Ovary (tissue), 9 donors: ENCODE data around the gene CC2D1A. TPM values are rescaled to one million over a fixed set of nuclear protein-coding genes. Genes with fewer than 3 reads are reported as not detected.

ENCODE experiments used
- DNase-seq, 5 donors: peaks; one replicate each; pipeline ENCODE4 v3.0.0-alpha.2; 2019 to 2020
- H3K27ac ChIP-seq, 2 donors: fragments of 200-600 bp; one replicate each; pipeline versions ENCODE4 v1.5.1 to v1.8.0; 2019 to 2022
- H3K27me3 ChIP-seq: fragments of 200-600 bp; one replicate; pipeline ENCODE4 v1.8.0; 2022
- H3K36me3 ChIP-seq: fragments of 200-600 bp; sonication (generic); one replicate; pipeline ENCODE4 v1.5.1; 2019
- H3K4me1 ChIP-seq: one replicate; pipeline ENCODE4 v1.8.1; 2013; ENCODE audit warnings: mild to moderate bottlenecking, moderate library complexity; ENCODE audit not compliant: insufficient read depth
- H3K4me3 ChIP-seq: fragments of 200-600 bp; sonication (generic); one replicate; pipeline ENCODE4 v1.5.1; 2017
- H3K9me3 ChIP-seq, 2 donors: fragments of 200-600 bp in 1 of 2; sonication (generic) in 1 of 2; one replicate each; pipeline versions ENCODE4 v1.5.1 to v1.8.1; 2013 to 2019; ENCODE audit warnings: mild to moderate bottlenecking in 1 of 2, moderate library complexity in 1 of 2
- CTCF ChIP-seq, 3 donors: fragments of 450-650 bp in 2 of 3; fragments of 200-600 bp in 1 of 3; IDR thresholded peaks; one replicate each; pipeline versions ENCODE4 v1.5.1 to v1.8.0; 2016 to 2022; ENCODE audit warnings: antibody characterized with exemption in 3 of 3, mild to moderate bottlenecking in 1 of 3
- EP300 ChIP-seq: sonication (generic); formaldehyde crosslinking; IDR thresholded peaks from one replicate; pipeline ENCODE4 v1.6.1; 2017; ENCODE audit warnings: antibody characterized with exemption
- POLR2A ChIP-seq: fragments of 450-650 bp; IDR thresholded peaks from one replicate; pipeline ENCODE4 v1.6.1; 2017; ENCODE audit warnings: antibody characterized with exemption, mild to moderate bottlenecking, moderate library complexity
- WGBS, 3 donors: extraction: QIAGEN DNeasy Blood & Tissue Kit in 1 of 3; methylation state at CpG; one replicate each; pipeline versions ENCODE4 v1.1.5 to v1.1.7; 2013 to 2017; 5-methylcytosine and 5-hydroxymethylcytosine counted together
- intact Hi-C, 4 donors: fragments of 100-400 bp; cut with DNase I; formaldehyde crosslinking; loops; one replicate each; pipeline versions ENCODE4 v1.11.0 to v1.15.1; 2022 to 2023
- polyA plus RNA-seq, 2 donors: library from polyadenylated mRNA; stranded (reverse); fragments of 200-250 nt in 1 of 2; fragments of 350-450 nt in 1 of 2; fragmentation: Illumina TruSeq in 1 of 2; extraction: RNeasy Lipid Tissue Mini Kit (QIAGEN cat#74804) in 1 of 2; gene quantifications; one replicate each; pipeline ENCODE4 v1.2.3, GENCODE V29; 2013 to 2014
- total RNA-seq, 7 donors: library from RNA; depleted of rRNA in 2 of 7; stranded (reverse); fragments of >200 nt in 2 of 7; fragmentation: NEBNext Ultra II Directional in 3 of 7; extraction: Animal tissue kit (Norgen Biotek cat#: 25700) in 3 of 7; gene quantifications; one replicate each; pipeline versions ENCODE4 v1.1.0 to v1.2.4, GENCODE V29; 2016 to 2023
- donor health status: DM: no; HTN: no; CAD: no; lungs with moderate emphysema.
- donor health status: DM: no; HTN: no; CAD: no.
- donor health status: Bipolar disorder and iron deficiency.
- donor health status: DM: yes; HTN: yes; CAD: no.
- donor health status: DM: no; HTN: no; CAD: no.
- donor health status: DM: yes; HTN: yes; CAD: no.

Gene CC2D1A
- total and polyA plus RNA-seq, 9 donors, result 13.1 to 38.1 (median 29.6) TPM

GRCh38 chr19:13951043-13951442 is 45.0 kb downstream of the CC2D1A start:
- Histone ChIP-seq H3K27ac (no peak overlapping the region), H3K4me1 (peaks cover 4% of the 10 kb centered on the region), H3K36me3 (no peaks in the 10 kb centered on the region), H3K9me3 (no peaks in the 10 kb centered on the region), H3K27me3 (no peaks in the 10 kb centered on the region), H3K4me3 (no peak overlapping the region)
- DNase-seq, result no peak
- 73 to 79% (median 74%) methylated on average over 2 of the region's 2 CpGs for WGBS, 3 donors
- intact Hi-C loops, result loop anchor here in 2 of 4 donors (5.0 kb wide), 2 partner anchors 56 to 954 kb away; partner anchors contain the start of genes NFIX (in 1 of the 2) and RFX1 (in 1 of the 2)
- TF ChIP-seq CTCF (IDR thresholded peaks at IDR 0.05) (no peak), EP300 (no peak)

- WGBS, 3 donors, result 9 to 11% (median 9%) methylated on average over 20 of the region's 20 CpGs
- intact Hi-C loops, result loop anchor here in 2 of 4 donors (5.0 kb wide), 2 partner anchors 56 to 954 kb away; partner anchors contain the start of genes NFIX (in 1 of the 2) and RFX1 (in 1 of the 2)
- TF ChIP-seq POLR2A (no peak), EP300 (no peak), CTCF (IDR thresholded peaks at IDR 0.05) (no peak)
- Histone ChIP-seq H3K36me3 (no peaks in the 10 kb centered on the region), H3K9me3 (no peaks in the 10 kb centered on the region), H3K4me1 (peaks cover 4% of the 10 kb centered on the region), H3K27me3 (no peaks in the 10 kb centered on the region), H3K27ac (no peak overlapping the region), H3K4me3 (peak overlapping the region; percentile 37)
- DNase-seq, result no peak
Observed at GRCh38 chr19:13951799-13952153, 45.8 kb downstream of the CC2D1A start.

- intact Hi-C loops, result loop anchor here in 2 of 4 donors (5.0 kb wide), 2 partner anchors 55 to 955 kb away; partner anchors contain the start of genes NFIX (in 1 of the 2) and RFX1 (in 1 of the 2)
- TF ChIP-seq EP300 (no peak), CTCF (IDR thresholded peaks at IDR 0.05) (no peak), POLR2A (peak; percentile 37)
- WGBS, 3 donors, result 1% methylated on average over 56 to 60 of the region's 65 CpGs
- H3K27ac ChIP-seq, result no peak within 1 kb of the TSS
- no peaks in the 10 kb centered on the region for H3K27me3 ChIP-seq
- peak; percentile 99 for DNase-seq
- no peaks in the 10 kb centered on the region for H3K36me3 ChIP-seq
- H3K4me3 ChIP-seq, result peak within 1 kb of the TSS; percentile 90
- no peaks in the 10 kb centered on the region for H3K9me3 ChIP-seq
- peaks cover 4% of the 10 kb centered on the region for H3K4me1 ChIP-seq
Observed at GRCh38 chr19:13952154-13952930, 46.3 kb downstream of the CC2D1A start, which contains the start of gene DCAF15. TSS of gene DCAF15 (plus strand) at chr19:13952509. CDS start at chr19:13952513, 4 bp downstream.

GRCh38 chr19:13952931-13953531 is 47.0 kb downstream of the CC2D1A start:
- H3K4me1 ChIP-seq, result peaks cover 4% of the 10 kb centered on the region
- peak overlapping the region; percentile 90 for H3K4me3 ChIP-seq
- WGBS, 3 donors, result 0 to 3% (median 3%) methylated on average over 10 to 13 of the region's 13 CpGs
- H3K27ac ChIP-seq, result no peak overlapping the region
- H3K9me3 ChIP-seq, result no peaks in the 10 kb centered on the region
- no peaks in the 10 kb centered on the region for H3K27me3 ChIP-seq
- intact Hi-C loops, result loop anchor here in 2 of 4 donors (5.0 kb wide), 2 partner anchors 54 to 956 kb away; partner anchors contain the start of genes NFIX (in 1 of the 2) and RFX1 (in 1 of the 2)
- H3K36me3 ChIP-seq, result no peaks in the 10 kb centered on the region
- DNase-seq, result peak in 2 of 5 donors; percentile 50 to 52
- TF ChIP-seq POLR2A, result no peak
- no peak for TF ChIP-seq CTCF (IDR thresholded peaks at IDR 0.05)
- TF ChIP-seq EP300, result no peak
